ENCODE measurements around the gene STX10. TPM values are rescaled to one million over a fixed set of nuclear protein-coding genes. Genes with fewer than 3 reads are reported as not detected.

STX10 gene
- total RNA-seq, 1 experiment from 2014 or later, result 136 TPM

DNA sequence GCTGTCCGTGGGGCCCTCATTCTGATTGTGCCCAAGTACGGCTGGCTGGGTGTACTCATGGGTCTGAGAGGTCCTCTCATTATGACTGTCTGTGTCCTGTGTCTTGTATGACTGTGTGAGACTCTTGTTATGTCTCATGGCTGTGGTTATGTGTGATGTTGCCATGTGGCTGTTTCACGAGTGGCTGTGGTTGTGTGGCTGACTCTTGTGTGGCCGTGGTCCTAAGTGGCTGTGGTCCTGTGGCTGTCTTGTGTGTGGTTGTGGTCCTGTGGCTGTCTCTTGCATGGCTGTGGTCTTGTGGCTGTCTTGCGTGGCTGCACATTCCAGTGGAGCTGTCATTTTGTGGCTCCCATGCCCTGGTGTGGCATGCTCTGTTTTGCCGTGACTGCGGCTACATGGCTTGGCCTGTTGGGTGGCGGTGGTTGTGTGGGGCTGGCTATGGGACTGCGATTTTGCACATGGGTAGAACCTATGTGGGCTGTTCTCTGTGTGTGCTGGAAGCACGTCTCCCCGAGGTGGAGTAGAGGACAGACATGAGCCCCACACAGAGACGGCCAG is 50.1 kb downstream of the STX10 start:
- peak; percentile 15 for DNase-seq (ENCODE audit: low read depth)

DNA sequence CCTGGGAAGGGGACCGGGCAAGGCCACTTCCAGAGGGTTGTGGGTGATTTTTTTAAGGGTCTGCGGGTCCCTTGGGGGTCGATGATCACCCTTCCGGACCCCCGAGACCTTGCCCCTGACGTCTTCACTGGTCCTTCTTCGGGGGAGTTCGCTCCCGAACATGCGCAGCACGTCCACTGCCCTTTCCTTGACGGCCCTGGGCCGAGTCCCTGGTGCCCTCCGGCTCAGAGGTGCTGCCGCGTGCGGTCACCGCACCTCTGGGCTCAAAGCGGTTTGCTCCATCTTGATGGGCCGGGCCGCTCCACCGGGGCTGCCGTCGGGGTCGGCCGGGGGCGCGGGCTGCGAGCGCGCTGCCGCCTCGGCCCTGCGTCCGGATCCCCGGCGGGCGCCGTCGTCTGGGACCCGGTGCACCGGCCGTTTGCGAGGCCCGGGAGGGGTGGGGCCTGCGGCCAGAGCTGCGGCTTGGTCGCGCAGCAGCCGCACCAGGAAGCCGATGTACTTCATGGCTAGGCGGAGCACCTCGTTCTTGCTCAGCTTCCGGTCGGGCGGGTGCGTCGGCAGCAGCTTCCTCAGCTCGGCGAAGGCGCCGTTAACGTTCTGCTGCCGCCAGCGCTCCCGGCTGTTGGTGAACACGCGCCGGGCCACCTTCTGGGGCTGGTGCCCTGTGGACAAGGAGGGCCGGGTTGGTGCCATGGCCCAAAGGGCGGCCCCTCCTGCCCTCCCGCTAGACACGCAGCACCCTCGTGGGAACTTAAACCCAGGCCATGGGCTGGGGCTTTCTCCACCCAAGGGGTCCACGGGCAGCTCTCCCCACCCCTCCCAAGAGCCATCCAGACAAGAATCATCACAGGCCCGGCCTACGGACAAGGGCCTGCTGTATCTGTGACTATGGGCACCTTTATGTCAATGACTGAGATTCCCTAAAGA is 50.8 kb downstream of the STX10 start:
- DNase-seq (ENCODE audit: low read depth), result no peak

DNA sequence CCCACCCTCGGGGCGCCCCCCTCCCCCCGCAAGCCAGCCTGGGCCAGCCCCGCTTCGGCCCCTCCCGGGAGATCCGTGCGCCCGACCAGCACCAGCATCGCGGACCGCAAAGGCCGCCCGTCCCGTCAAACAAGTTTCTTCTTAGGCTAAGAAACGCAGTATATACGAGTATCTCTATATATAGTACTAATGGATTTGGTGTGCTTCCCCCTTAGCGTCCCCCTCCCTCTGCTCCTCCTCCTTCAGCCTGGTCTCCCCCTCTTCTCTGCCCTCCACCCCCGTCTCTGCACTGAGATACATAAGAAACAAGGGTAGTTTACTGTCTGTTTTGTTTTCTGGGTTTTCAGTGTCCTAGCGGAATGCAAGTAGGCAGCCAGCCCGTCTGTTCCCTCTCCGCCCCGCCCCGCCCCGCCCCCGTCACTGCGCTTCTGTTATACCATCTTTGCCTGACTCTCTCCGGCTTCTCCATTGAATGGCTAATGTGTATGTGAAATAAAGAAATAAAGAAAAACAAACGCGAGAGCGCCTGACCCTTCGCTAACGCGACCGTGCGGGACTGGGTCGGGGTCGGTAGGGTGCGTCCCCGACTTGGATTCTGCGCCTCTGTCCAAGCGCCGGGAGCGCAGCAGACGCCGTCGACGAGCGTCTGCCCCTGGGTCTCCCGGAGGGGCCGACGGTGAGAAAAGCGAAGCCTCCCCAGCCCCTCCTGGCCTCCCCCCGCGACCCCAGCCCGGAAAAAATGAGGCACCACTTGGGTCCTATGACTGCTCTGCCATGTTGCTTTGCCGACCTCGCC is 51.7 kb downstream of the STX10 start:
- no peak for DNase-seq (ENCODE audit: low read depth)

DNA sequence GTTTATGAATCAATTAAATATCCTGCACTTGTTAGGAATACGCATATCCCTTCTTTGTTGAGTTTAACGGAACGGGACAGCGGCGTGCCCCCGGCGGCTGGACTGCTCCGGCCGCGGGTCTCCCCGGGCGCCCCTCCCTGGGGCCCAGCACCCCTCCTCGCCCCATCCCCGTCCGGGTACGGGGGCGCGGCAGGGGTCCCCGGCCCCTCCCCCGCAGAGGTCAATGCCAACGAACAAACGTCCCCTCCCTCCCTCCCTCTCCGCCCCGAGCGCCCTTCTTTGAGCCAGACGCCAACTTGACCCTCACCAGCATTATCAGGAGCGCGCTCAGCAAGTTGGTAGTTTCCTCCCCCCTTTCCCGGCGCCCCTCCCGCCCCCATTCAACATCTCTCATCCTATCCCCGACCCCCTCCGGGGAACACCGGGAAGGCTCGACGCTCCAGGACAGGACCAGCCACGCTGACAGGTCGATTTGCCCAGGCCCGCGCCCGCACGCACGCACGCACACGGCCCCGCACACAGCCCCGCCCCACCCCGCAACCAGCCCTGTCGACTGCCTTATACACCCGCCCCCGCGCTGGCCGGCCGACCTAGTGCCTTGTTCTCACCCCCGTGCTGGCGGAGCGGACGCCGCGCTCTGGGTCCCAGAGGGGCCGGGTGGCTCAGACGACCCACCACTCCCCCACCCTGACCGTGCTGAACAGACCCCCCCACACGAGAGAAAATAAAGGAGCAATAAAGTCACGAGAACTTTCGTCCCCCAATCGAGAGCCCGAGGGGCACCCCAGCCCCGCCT is 52.5 kb downstream of the STX10 start:
- DNase-seq (ENCODE audit: low read depth), result no peak

DNA sequence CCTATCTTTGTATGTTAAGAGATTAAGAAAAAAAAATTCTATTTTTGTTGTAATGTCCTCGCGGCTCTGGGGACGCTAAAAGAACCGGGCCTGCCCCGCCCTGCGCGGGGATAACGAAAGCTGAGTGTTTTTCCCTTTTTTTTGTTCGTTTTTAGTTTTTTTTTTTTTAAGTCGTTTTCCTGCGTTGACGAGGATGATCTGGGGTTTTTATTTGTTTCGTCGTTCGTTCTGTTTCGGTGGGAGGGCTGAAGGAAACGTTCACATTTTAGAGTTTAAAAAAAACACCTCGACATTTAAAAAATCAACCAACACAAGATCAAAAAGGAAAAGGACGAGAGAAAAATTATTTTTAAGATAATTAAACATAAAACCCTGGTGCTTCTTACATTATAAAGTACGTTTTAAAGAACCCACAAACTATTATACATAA is 53.1 kb downstream of the STX10 start:
- no peak for DNase-seq (ENCODE audit: low read depth)

DNA sequence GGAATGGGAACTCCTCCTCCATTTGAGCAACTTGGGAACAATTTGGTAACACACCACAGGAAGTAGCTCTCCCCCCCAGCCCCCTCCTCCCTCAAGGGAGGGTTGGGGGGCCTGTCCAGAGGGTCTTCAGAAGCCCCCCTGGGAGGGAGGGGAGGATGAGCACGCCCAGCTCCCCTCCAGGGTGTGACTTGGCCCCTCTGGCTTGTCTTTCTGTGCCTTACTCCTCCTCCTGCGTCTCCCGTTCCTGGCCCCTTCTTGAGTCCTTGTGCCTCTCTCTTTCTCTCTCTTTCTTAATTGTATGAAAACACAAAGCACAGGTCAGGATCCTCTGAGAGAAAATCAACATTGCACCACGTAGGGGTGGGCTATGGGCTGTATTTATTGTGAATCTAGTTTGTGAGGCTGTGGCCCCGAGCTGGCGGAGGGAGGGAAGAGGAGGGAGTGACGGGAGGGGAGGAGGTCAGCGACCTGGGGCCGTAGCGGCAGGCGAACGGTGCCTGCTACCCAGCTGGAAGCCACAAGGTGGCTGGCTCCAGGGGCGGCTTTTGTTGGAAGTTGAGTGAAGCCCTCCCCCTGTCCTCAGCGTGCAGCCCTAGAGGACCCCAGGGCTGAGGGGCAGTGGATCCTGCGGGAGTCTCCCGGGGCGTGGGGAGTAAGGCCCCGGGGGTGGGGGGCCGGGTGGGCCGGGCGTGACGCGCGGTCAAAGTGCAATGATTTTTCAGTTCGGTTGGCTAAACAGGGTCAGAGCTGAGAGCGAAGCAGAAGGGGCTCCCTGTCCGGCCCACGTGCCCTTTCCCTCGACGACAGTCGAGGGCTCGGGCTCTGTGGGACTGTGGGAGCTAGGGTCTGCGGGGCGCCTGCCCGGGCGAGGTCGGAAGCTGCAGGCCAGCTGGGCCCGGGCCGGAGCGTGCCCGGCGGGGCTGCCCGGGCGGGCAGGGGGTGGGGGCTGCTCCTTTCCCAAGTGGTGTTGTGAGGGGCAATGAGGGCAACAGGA is 53.9 kb downstream of the STX10 start:
- DNase-seq (ENCODE audit: low read depth), result no peak

DNA sequence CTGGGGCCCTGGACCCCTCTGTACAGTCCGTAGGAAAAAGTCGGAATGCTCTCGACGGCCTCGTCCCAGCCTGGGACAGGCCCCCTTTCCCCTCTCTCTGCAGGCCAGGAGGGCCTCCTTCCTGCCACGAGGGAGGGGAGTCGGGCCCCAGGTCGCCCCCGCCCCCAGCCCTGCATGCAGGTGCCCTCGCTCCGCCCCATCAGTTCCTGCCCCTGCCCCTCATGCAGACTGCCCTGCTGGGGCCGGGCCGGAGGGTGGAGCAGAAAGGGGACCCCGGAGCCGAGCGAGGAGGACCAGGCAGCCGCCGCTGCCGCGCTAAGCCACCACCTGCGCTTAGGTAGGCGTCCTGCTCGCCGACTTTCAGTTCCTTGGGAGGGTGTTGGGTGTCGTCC is 54.8 kb downstream of the STX10 start:
- DNase-seq (ENCODE audit: low read depth), result no peak

DNA sequence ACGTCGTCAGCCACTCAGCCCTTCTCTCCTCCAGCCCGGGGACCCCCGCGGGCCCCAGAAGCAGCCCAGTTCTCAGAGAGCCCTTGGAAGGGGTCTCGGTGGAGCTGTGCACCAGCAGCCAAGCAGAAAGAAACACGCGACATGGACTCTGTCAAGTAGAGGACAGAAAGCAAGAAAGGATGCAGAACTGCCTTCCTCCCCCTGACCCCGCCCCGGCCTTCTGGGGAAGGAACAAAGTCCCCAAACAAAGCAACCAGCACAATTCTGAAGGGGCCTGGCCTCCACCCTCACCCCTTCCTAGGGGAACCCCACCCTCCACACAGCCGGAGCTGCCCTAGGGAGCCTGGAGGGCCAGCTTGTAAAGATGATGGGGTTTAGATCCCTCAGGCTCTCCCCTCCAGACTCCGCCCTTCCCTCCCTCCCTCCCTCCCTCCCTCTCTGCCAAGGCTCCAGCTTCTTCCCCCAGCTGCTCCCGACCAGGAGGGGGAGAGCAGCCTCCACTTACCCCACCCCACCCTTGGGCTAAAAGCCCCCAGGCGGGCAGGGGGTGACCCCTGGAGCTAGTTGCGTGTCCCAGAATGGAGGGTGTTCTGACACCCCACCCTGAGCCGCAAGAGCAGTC is 55.3 kb downstream of the STX10 start:
- no peak for DNase-seq (ENCODE audit: low read depth)

DNA sequence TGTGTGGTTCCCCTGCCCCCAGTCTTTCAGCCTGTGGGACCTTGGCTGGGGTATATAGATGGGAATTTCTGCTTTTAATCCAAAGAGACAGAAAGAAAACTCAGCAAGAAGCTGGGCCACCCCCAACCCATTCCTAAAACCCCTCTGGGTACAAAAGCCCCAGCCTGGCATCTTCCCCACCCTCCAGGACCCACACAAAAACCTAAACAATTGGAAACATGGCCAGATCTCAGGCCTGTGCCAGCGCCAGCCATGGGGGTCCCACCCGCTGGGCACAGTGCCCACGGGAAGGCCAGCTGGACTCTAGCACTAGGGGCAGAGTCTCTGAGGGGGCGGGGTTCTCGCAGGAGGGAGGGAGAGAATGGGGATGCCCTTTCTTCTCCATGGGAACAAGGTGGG is 56.1 kb downstream of the STX10 start:
- no peak for DNase-seq (ENCODE audit: low read depth)

Other genes starting within 250 kb of the STX10 start
- gene SYCE2, start 231.1 kb downstream of the STX10 start, total RNA-seq (2014; rRNA removed; shearing (Covaris generic)), result 0.20 and 3.0 TPM in 2 replicates
- 60.7 and 83.7 TPM in 2 replicates for gene FARSA, start 216.7 kb downstream of the STX10 start, total RNA-seq (2014; rRNA removed; shearing (Covaris generic))
- gene CALR, start 211.8 kb downstream of the STX10 start, total RNA-seq (2014; rRNA removed; shearing (Covaris generic)), result 1,708 and 2,160 TPM in 2 replicates
- gene RAD23A, start 204.5 kb downstream of the STX10 start, total RNA-seq (2014; rRNA removed; shearing (Covaris generic)), result 104 and 123 TPM in 2 replicates
- gene GADD45GIP1, start 193.2 kb downstream of the STX10 start, total RNA-seq (2014; rRNA removed; shearing (Covaris generic)), result 41.2 and 65.1 TPM in 2 replicates
- gene DAND5, start 180.8 kb downstream of the STX10 start, total RNA-seq (2014; rRNA removed; shearing (Covaris generic)), result not detected in 2 replicates
- gene NFIX, start 154.9 kb downstream of the STX10 start, total RNA-seq (2014; rRNA removed; shearing (Covaris generic)), result 19.6 and 22.5 TPM in 2 replicates
- gene LYL1, start 47.5 kb downstream of the STX10 start, total RNA-seq (2014; rRNA removed; shearing (Covaris generic)), result 4.1 and 6.0 TPM in 2 replicates
- gene TRMT1, start 33.6 kb downstream of the STX10 start, total RNA-seq (2014; rRNA removed; shearing (Covaris generic)), result 39.7 and 46.4 TPM in 2 replicates
- gene NACC1, start 32.1 kb downstream of the STX10 start, total RNA-seq (2014; rRNA removed; shearing (Covaris generic)), result 27.9 and 28.0 TPM in 2 replicates
- gene IER2, start within 50 bp of the STX10 start, total RNA-seq (2014; rRNA removed; shearing (Covaris generic)), result 15.3 and 18.5 TPM in 2 replicates

All from RPMI7951 (cell line).